Esophagus muscularis mucosa (tissue), 4 donors: ENCODE results near the gene CHRNG. TPM values are rescaled to one million over a fixed set of nuclear protein-coding genes. Genes with fewer than 3 reads are reported as not detected.

Source experiments
- DNase-seq: peaks from one replicate; pipeline ENCODE4 v3.0.0-alpha.2; 2017; ENCODE audit errors: extremely low spot score
- H3K27ac ChIP-seq, 4 donors: fragments of 200-600 bp; sonication (generic); replicated peaks in 1 of 4; 1 replicate in 3 of 4; 2 replicates in 1 of 4; pipeline ENCODE4 v1.5.1; 2016 to 2019; ENCODE audit warnings: mild to moderate bottlenecking in 1 of 4
- H3K27me3 ChIP-seq, 4 donors: fragments of 200-600 bp; sonication (generic); one replicate each; pipeline versions ENCODE4 v1.5.1 to v1.6.0; 2016 to 2019
- H3K36me3 ChIP-seq, 4 donors: fragments of 200-600 bp; sonication (generic); one replicate each; pipeline ENCODE4 v1.5.1; 2016 to 2019
- H3K4me1 ChIP-seq, 4 donors: fragments of 200-600 bp; sonication (generic); one replicate each; pipeline ENCODE4 v1.5.1; 2016 to 2019
- H3K4me3 ChIP-seq, 4 donors: fragments of 200-600 bp; sonication (generic); 1 replicate in 2 of 4; 2 replicates in 2 of 4; pipeline ENCODE4 v1.5.1; 2016 to 2019; ENCODE audit warnings: mild to moderate bottlenecking in 4 of 4, moderate library complexity in 1 of 4
- H3K9me3 ChIP-seq, 4 donors: fragments of 200-600 bp; sonication (generic); 1 replicate in 3 of 4; 2 replicates in 1 of 4; pipeline ENCODE4 v1.5.1; 2016 to 2019
- EP300 ChIP-seq: sonication (generic); formaldehyde crosslinking; IDR thresholded peaks from one replicate; pipeline ENCODE4 v1.6.1; 2017; ENCODE audit warnings: antibody characterized with exemption
- POLR2A ChIP-seq: fragments of 450-650 bp; IDR thresholded peaks from one replicate; pipeline ENCODE4 v1.6.1; 2017; ENCODE audit warnings: antibody characterized with exemption, moderate library complexity, mild to moderate bottlenecking, low read depth
- POLR2AphosphoS5 ChIP-seq, 2 donors: sonication (generic); formaldehyde crosslinking; IDR thresholded peaks; one replicate each; pipeline ENCODE4 v1.6.1; 2017; ENCODE audit warnings: antibody characterized with exemption in 2 of 2
- WGBS: methylation state at CpG from one replicate; pipeline ENCODE4 v1.1.5; 2018; 5-methylcytosine and 5-hydroxymethylcytosine counted together
- intact Hi-C: fragments of 100-400 bp; cut with DNase I; formaldehyde crosslinking; loops from one replicate; pipeline ENCODE4 v1.15.1; 2023
- total RNA-seq, 4 donors: library from RNA; depleted of rRNA; stranded (reverse); fragments of >200 nt; gene quantifications; one replicate each; pipeline versions ENCODE4 v1.1.0 to v1.2.1, GENCODE V29; 2016
- TF ChIP-seq, protein P1 (sequence below), 3 experiments: fragments of 200-600 bp in 2 of 3; fragments of 450-650 bp in 1 of 3; sonication (generic) in 2 of 3; IDR thresholded peaks; one replicate each; pipeline ENCODE4 v1.5.1; 2017 to 2019; ENCODE audit warnings: antibody characterized with exemption in 3 of 3, mild to moderate bottlenecking in 2 of 3, moderate library complexity in 1 of 3

Gene CHRNG
- total RNA-seq, 4 donors from 2014 or later, result not detected

DNA sequence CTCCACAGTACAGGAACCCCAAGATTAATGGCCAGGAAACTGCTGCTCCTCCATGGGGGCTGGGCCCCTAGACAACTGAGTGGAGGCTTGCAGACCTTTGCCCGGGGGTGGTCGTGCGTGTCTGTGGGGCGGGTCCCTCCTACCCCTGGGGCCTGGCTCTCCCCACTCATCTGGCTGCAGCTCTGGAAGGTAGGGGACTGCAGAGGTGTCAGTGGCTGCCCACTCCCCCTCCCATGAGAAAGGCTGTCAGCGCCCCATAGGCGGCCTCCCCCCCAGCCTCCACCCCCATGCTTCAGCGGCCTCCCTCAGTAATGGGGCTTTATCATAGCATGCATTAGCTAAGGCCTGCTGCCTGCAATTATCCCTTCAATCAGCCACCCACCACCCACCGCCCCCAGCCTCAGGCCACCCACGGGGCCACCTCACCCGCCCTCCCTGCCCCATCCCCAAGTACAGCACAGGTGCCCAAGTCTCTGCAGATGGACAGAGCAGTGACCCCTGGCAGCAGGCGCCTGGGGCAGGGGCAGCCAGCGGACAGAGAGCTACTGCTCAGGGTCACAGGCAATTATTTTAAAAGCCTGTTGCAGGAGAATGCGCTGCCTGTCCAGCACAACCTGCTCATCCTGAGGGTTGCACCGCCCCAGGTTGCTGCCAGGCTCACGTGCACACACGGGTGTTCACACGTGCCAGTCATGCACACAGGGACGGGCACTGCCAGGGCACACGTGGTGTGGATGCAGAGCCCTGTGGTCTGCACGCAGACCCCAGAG is 42.8 kb upstream of the CHRNG start:
- H3K27ac ChIP-seq, result no peak overlapping the region
- no peaks in the 10 kb centered on the region for H3K9me3 ChIP-seq
- WGBS, result 73% methylated on average over 7 of the region's 20 CpGs
- intact Hi-C loops, result no loop called here
- peaks cover 0 to 13% (median 0%) of the 10 kb centered on the region in 4 donors for H3K27me3 ChIP-seq
- TF ChIP-seq POLR2A (no peak), EP300 (no peak), POLR2AphosphoS5 (IDR thresholded peaks at IDR 0.05) (no peak)
- TF ChIP-seq, protein P1, sequence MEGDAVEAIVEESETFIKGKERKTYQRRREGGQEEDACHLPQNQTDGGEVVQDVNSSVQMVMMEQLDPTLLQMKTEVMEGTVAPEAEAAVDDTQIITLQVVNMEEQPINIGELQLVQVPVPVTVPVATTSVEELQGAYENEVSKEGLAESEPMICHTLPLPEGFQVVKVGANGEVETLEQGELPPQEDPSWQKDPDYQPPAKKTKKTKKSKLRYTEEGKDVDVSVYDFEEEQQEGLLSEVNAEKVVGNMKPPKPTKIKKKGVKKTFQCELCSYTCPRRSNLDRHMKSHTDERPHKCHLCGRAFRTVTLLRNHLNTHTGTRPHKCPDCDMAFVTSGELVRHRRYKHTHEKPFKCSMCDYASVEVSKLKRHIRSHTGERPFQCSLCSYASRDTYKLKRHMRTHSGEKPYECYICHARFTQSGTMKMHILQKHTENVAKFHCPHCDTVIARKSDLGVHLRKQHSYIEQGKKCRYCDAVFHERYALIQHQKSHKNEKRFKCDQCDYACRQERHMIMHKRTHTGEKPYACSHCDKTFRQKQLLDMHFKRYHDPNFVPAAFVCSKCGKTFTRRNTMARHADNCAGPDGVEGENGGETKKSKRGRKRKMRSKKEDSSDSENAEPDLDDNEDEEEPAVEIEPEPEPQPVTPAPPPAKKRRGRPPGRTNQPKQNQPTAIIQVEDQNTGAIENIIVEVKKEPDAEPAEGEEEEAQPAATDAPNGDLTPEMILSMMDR (IDR thresholded peaks at IDR 0.05), result no peak
- peaks cover 0 to under 1% (median 0%) of the 10 kb centered on the region in 4 donors for H3K4me1 ChIP-seq
- no peak for DNase-seq
- H3K36me3 ChIP-seq, result no peaks in the 10 kb centered on the region
- no peak overlapping the region for H3K4me3 ChIP-seq

DNA sequence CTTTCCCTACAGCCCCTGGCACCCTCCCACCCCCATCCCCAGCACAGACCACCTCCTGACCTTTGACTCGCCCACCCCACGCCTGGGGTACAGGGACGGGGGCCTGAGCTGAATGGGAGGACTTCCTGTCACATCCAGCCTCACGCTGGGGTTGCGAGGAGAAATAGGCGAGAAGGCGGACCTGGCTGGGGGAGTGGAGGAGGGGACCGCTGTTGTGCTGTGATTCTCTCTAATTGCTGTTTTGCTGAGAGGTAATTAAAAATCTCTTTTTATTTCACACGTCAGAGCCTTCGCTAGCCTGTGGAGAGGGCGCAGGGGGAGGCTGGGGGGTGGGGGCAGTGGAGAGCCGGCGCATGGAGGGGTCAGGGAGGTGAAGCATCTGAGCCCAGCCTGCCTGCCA is 42.1 kb upstream of the CHRNG start:
- intact Hi-C loops, result no loop called here
- no peaks in the 10 kb centered on the region for H3K9me3 ChIP-seq
- TF ChIP-seq EP300, result no peak
- TF ChIP-seq POLR2AphosphoS5 (IDR thresholded peaks at IDR 0.05), result no peak
- no peak for TF ChIP-seq POLR2A
- TF ChIP-seq, protein P1 (IDR thresholded peaks at IDR 0.05), result no peak
- WGBS, result 85% methylated on average over 11 of the region's 13 CpGs
- no peak overlapping the region for H3K27ac ChIP-seq
- DNase-seq, result no peak
- H3K27me3 ChIP-seq, result peaks cover 0 to 14% (median 0%) of the 10 kb centered on the region in 4 donors
- no peaks in the 10 kb centered on the region for H3K36me3 ChIP-seq
- no peak overlapping the region for H3K4me3 ChIP-seq
- peaks cover 2 to 7% (median 6%) of the 10 kb centered on the region in 4 donors for H3K4me1 ChIP-seq

GRCh38 chr2:232498452-232498851 is 41.0 kb upstream of the CHRNG start:
- H3K36me3 ChIP-seq, result no peaks in the 10 kb centered on the region
- H3K4me3 ChIP-seq, result no peak overlapping the region
- 92% methylated on average over 3 of the region's 3 CpGs for WGBS
- DNase-seq, result no peak
- no peak overlapping the region for H3K27ac ChIP-seq
- TF ChIP-seq POLR2AphosphoS5 (IDR thresholded peaks at IDR 0.05), result no peak
- TF ChIP-seq EP300, result no peak
- intact Hi-C loops, result no loop called here
- H3K4me1 ChIP-seq, result peaks cover 2 to 18% (median 16%) of the 10 kb centered on the region in 4 donors
- no peaks in the 10 kb centered on the region for H3K9me3 ChIP-seq
- peaks cover 0 to 25% (median 6%) of the 10 kb centered on the region in 4 donors for H3K27me3 ChIP-seq

- no peak for DNase-seq
- H3K27ac ChIP-seq, result no peak overlapping the region
- WGBS, result 79% methylated on average over 9 of the region's 9 CpGs
- H3K36me3 ChIP-seq, result no peaks in the 10 kb centered on the region
- peaks cover 2 to 23% (median 22%) of the 10 kb centered on the region in 4 donors for H3K4me1 ChIP-seq
- H3K4me3 ChIP-seq, result no peak overlapping the region
- TF ChIP-seq POLR2AphosphoS5 (IDR thresholded peaks at IDR 0.05) (no peak), POLR2A (no peak), EP300 (no peak)
- TF ChIP-seq, protein P1 (IDR thresholded peaks at IDR 0.05), result no peak
- intact Hi-C loops, result no loop called here
- H3K9me3 ChIP-seq, result no peaks in the 10 kb centered on the region
- H3K27me3 ChIP-seq, result peaks cover 0 to 44% (median 9%) of the 10 kb centered on the region in 4 donors
Measured at GRCh38 chr2:232501331-232501771, 38.1 kb upstream of the CHRNG start.

DNA sequence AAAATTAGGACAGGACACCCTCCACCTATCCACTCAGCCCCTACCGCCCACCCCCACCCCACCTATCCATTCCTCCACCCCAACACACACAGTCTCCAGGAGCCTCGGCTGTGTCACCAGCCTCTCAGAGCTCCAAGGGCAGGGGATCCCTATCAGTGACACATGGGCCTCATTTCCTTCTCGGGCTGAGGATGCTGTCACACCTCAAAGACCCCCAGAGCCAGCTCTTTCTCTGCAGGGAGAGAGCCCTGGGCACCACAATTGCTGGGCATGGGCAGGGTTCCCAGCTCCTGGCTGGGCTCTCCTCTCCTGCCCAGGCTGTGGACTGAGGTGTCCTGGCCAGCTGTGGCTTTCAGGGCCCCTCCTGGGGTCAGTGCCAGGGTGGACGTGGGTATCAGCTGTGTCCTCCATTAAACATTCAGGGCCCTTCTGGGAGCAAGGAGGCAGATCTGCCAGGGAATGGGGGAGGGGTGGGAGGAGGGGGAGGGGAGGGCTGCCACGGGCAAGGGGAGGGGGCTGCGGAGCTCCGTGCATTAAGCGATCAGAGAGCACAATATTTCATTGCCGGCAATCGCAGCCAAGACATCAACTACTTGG is 37.6 kb upstream of the CHRNG start:
- intact Hi-C loops, result no loop called here
- Histone ChIP-seq H3K9me3 (no peaks in the 10 kb centered on the region), H3K27ac (no peak overlapping the region), H3K4me1 (peaks cover 2 to 23% (median 22%) of the 10 kb centered on the region in 4 donors), H3K36me3 (no peaks in the 10 kb centered on the region), H3K4me3 (no peak overlapping the region), H3K27me3 (peaks cover 0 to 43% (median 9%) of the 10 kb centered on the region in 4 donors)
- 62% methylated on average over 10 of the region's 10 CpGs for WGBS
- TF ChIP-seq EP300 (no peak), POLR2A (no peak), POLR2AphosphoS5 (IDR thresholded peaks at IDR 0.05) (no peak)
- TF ChIP-seq, protein P1 (IDR thresholded peaks at IDR 0.05), result no peak
- no peak for DNase-seq
